Activated CD4-positive, alpha-beta T cell treated with anti-CD3 and anti-CD28 coated beads, Interleukin-2, amount 50 U/mL, for 16 hours (primary cell): ENCODE data around the gene RPP25.

Experiments
- DNase-seq: peaks from one replicate; pipeline ENCODE4 v3.0.0-alpha.2; 2020

RPP25 gene

DNA sequence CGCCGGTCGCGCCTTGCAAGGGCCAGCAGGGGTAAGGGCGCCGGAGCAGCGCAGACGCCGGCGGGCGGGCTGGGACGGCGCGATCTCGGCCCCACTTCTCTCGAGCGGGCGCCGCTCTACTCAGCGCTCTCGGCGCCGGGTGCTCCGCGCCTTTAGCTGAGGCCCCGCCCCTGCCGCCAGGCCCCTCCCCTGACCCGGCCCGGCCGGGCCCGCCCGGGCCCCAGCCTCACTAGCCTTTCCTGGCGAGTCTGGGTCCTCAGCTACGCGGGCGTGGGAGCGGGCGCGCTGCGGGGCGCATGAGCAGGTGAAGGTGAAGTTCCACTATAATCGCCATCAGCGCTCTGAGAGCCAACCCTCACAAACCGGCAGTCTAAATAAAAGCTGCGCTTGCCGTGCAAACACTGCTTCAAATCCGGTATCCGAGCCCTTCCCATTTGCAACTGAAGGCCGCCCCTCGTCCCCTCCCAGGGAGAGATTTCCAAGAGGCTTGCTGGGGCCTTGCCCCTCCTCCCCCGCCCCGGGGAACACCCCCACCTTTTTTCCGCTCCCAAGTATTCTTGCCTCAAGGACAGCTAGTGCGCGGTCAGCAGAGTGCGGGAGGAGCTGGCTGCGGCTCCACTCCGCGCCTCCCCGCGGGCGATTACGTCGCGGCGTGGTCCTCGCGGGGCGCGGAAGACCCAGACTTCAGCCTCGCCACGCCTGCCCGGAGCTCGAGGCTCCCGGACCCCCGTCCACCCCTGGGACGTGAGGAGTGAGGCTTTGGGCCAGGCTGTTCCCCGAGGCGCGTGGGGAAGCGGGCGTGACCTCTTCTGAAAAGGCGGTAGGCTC, at the start of gene RPP25:
RPP25 (minus strand) TSS at position 125 of the 828 bp plus-strand sequence. CDS start 189 bp downstream, outside the sequence.
- DNase-seq = peak; percentile 79

- no peak for DNase-seq
Measured at GRCh38 chr15:75002398-75002797, 45.8 kb upstream of the RPP25 start.

DNA sequence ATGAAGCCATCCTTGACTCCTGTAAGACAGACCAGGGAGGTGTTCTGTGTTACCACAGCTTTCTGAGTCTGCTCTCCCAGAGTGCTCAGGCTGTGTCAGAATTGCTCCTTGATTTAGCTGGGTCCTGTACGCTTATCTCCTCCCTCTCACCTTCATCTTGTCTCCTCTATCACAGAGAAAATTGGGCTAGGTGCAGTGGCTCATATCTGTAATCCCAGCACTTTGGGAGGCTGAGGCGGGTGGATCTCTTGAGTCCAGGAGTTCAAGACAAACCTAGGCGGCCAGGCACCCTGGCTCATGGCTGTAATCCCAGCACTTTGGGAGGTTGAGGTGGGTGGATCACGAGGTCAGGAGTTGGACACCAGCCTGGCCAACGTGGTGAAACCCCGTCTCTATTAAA, 44.7 kb upstream of the RPP25 start:
- no peak for DNase-seq

GRCh38 chr15:74997543-74997942, 41.0 kb upstream of the RPP25 start:
- DNase-seq = no peak

DNA sequence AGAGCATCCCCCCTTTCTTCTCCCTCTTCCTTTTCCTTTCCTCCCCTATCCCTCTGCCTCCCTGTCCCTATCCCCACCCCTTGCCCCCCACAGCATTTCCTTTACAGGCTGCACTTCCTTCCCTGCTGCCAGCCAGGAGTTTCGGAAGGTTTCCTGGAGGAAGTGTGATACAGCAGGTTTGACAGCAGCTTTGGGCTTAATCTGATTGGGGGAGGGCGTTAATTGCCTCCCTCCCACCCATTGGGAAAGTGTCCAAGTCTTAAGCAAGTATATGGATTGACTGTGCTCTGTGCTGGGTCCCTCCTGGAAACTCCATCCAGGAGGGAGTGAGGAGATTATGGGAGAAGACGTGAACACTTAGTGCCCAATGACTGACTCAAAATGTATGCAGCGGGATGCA, 40.6 kb upstream of the RPP25 start:
- DNase-seq = no peak

DNA sequence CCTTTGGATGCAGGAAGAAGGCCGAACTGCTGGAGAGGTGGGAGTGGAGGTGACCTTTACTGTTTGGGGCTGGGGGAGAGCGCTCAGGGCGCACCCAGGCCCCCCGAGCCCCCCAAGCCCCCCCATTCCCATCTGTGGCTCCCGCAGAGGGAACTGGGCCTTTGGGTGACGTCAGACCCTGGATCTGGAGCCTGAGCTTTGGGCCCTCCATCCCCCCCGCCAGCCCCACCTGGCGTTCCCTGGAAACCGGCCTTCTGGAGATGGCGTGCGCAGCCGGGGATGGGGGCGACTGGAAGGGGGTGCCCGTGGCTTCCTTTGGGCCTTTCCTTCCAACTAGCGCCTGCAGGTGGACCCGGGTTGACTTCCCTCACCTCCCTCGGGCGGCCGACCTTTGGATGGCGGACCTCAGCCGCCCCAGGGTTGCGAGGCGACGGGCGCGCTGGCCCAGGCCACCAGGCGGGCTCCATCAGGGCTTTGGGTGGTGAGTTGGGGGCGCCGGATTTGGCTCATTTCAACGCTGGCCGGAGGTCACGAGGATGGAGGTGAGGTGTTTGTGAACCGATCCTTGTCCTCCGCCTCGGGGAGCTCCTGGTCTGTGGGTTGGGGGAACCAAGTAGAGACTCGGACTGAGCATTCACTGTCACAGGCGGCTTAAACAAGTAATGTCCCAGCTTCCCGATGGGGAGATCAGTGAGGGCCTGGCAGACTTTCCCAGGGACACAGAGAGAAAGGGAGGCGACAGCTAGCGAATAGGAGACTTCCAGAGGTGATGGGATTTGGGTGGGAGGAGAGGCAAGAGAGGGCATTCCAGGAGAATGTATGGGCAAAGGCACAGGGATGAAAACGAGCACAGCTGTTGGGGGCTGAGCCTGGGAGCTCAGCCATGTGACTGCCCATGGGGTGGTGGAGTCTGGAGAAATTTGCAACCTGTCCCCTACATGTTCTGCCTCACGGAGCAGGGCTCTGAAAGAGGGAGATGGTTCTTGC, 39.5 kb upstream of the RPP25 start:
- DNase-seq = no peak

DNA sequence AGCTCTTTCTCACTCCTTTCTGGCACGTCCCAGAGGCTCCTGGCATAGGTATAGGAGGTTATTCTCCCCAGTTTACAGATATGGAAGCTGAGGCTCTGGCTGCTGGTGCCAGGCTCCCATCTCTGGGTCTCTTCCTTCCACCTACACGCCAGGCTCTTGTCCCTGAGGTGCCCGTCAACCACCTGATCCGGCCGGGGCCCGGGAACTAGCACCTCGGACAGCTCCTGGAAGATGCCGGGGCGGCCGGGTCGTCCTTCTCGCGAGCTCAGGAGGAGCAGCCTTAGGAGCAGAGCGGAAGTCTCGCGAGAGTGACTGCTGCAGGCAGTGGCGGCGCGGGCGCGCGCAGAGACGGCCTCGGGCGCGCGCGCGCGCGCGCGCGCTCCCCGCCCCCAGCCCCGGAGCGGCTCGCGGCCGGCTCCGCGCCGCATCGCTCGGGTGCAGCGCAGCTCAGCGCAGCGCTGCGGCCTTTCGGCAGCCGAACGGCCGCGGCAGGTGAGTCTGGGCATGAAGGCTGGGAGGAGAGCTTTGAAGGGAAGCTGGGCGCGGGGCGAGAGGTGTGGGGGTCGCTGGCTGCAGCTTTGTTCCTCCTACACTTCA, 38.7 kb upstream of the RPP25 start, which contains the start of gene SCAMP5:
SCAMP5 (plus strand) TSS at position 382 of the 597 bp plus-strand sequence. CDS start 16,277 bp downstream, outside the sequence.
- DNase-seq = peak; percentile 95

- no peak for DNase-seq
Measured at GRCh38 chr15:74994685-74995084, 38.1 kb upstream of the RPP25 start.

GRCh38 chr15:74994236-74994635, 37.7 kb upstream of the RPP25 start:
- DNase-seq = no peak

GRCh38 chr15:74992619-74993018, 36.0 kb upstream of the RPP25 start:
- no peak for DNase-seq

DNA sequence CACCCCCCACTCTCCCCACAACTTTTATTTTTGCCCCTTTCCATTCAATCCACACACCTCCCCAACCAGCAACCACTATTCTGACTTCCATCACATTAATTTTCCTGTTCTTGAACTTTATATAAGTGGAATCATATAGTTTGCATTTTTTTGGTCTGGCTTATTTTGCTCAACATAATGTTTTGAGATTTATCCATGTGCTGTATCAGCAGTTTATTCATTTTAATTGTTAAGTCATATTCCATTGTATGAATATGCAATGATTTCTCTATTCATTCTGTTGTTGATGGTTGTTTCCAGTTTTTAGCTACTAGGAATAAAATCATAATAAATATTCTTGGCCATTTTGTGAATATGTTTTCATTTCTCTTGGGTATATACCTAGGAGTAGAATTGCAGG, 33.0 kb upstream of the RPP25 start:
- DNase-seq = no peak

- peak; percentile 51 for DNase-seq
Measured at GRCh38 chr15:74988007-74988800, 31.6 kb upstream of the RPP25 start.

GRCh38 chr15:74983725-74984231, 27.2 kb upstream of the RPP25 start:
- peak; percentile 86 for DNase-seq

- no peak for DNase-seq
Measured at GRCh38 chr15:74982183-74982582, 25.6 kb upstream of the RPP25 start.

DNA sequence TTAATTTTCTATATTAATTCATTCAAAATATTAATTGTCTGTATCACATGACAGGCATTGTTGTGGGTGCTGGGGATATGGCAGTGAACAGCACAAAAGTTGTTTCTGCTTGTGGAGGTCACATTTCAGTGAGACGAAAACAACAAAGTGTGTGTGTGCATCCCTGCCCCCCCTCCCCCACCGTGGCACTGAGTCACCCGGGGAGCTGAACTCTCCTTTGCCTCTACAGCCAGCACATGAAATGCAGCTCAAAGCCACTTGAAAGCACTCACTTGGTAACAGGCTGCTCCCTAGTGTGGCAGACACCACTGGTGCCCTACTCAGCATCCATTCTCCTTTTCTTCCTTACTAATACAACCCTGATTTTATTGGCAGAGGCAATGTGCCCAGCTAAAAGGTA, 21.9 kb upstream of the RPP25 start:
- peak; percentile 62 for DNase-seq

DNA sequence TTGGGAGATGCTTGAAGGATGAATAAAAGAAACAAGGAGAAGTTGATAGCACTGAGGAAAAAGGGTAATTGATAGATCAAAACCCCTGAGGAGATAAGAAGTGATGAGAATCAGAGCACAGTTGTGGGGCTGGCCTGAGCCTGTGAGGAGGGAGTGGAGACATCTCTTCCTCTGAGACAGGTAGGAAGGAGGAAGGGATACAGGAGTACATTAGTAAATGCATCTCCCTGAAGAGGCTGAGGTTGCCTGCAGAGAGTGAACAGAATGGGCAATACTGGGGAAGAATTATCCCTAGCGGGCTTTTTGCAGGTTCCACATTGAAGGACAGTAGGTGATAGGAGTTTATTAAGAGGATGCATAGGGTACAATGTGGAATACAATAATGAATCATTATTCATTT, 21.5 kb upstream of the RPP25 start:
- DNase-seq = no peak

- peak; percentile 80 for DNase-seq
Measured at GRCh38 chr15:74977599-74977998, 21.0 kb upstream of the RPP25 start.

DNA sequence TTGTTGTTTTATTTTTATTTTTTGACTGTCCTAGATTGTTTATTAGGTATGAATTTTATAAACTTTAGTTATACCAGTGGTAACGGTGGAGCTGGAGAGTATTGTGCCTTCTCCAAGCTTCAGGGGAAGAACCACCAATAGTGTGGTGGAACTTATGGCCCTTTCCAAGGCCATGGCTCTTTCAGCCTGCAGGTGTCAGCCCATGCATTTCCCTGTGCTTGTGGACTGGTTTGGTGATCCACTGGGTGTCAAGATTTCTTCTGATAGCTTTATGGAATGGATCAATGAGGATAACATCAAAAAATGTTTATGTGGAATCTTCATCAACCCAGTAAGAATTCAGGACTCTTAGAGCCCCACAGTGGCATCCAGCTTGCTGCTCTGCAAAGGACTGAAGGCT, 19.6 kb upstream of the RPP25 start:
- DNase-seq = no peak

DNA sequence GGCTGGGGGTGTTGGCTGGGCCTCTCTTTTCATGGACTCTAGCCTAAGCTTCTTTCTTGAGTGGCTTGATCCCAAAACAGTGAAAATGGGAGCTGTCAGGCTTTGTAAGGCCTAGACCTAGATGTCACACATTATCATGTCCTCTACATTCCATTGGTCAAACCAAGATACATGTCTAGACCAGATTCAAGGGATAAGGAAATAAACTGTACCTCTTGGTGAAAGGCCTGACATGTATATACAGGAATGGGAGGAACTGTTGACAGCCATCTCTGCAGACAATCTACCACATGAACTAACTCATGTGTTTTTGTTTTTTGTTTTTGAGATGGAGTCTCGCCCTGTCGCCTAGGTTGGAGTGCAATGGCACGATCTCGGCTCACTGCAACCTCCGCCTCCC, 11.1 kb upstream of the RPP25 start:
- no peak for DNase-seq

GRCh38 chr15:74964794-74965193, 8.2 kb upstream of the RPP25 start:
- no peak for DNase-seq

DNA sequence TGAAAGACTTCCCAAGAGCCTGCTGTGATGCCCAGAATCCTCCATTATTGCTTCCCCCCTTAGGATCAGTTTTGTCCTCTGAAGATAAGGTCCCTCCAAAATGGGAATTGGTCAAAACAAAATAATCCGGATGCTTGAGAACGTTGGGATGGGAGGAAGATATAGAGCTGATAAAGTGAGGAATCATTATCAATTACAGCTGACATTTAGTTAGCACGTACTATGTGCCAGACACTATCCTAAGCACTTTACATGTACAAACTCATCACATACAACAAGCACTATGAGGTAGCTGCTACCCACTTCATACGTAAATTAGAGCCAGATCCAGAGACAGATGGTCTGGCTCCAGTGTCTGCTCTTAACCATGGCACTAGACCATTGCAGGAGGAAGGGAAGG, 6.6 kb upstream of the RPP25 start:
- no peak for DNase-seq

DNA sequence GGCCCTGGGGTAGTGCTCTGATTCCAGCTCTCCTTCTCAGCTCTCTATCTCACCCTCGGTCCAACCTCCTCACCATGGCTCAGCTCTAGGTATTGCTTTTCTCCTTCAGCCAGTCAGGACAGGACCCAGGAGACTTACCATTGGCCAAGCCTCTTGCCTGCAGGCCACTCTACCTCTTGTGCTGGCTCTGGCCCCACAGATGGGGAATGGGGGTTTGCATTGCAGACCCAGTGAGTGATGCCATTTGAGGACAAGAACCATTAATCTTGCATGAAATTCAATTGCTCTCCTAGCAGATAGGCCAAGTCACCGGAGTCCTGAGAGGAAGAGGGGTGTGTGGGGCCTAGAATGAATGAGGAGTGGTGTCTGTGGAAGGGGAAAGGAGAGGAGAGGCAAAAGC, 6.1 kb upstream of the RPP25 start:
- DNase-seq = no peak
